ENCODE data around the gene ICA1L. TPM values are rescaled to one million over a fixed set of nuclear protein-coding genes. Genes with fewer than 3 reads are reported as not detected.

The ICA1L gene
- total RNA-seq, 1 experiment from 2014 or later: 3.2 TPM

DNA sequence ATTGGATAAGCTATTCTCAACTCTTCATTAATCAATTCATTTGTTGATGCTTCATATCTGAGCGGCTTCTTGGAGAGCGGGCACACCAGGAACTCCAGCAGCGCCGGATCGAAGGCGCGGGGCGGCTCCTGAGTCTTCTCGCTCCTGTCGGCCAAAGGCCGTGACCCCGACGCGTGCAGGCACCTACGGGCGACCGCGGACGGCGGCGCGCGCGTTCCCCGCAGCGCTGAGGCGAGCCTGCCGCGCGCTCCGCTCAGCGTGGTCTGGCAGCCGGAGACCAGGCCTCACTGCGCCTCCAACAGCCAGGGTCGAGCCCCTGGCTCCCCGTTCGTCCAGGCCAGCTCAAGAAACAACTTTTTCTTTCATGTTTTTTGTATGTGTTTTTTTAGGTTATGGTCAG, 97.5 kb downstream of the ICA1L start:
- no peak for DNase-seq (ENCODE audit: low spot score)
- intact Hi-C loops (cut with micrococcal nuclease; ENCODE audit: unreplicated experiment): no loop called here
- ChIA-PET CTCF (no interaction called here), POLR2A (ENCODE audit: low non-redundant PET) (no interaction called here)
- no TSS peak for BruUV-seq (replicated peaks)
- Histone ChIP-seq H3K27me3 (replicated peaks; ENCODE audit: insufficient read depth, low read depth, low read length, poor library complexity) (no peaks in the 10 kb centered on the region), H3K4me1 (ENCODE audit: insufficient read depth, low read length, poor library complexity, severe bottlenecking) (no peaks in the 10 kb centered on the region), H3K27ac (ENCODE audit: low read depth, low read length, poor library complexity, severe bottlenecking) (no peak overlapping the region), H3K9me3 (ENCODE audit: low read depth, low read length, poor library complexity, severe bottlenecking) (no peaks in the 10 kb centered on the region), H3K36me3 (ENCODE audit: insufficient read depth, low read length, poor library complexity, severe bottlenecking) (no peaks in the 10 kb centered on the region), H3K4me3 (ENCODE audit: low read depth, low read length, poor library complexity, severe bottlenecking) (no peak overlapping the region)
- TF ChIP-seq, protein P1, sequence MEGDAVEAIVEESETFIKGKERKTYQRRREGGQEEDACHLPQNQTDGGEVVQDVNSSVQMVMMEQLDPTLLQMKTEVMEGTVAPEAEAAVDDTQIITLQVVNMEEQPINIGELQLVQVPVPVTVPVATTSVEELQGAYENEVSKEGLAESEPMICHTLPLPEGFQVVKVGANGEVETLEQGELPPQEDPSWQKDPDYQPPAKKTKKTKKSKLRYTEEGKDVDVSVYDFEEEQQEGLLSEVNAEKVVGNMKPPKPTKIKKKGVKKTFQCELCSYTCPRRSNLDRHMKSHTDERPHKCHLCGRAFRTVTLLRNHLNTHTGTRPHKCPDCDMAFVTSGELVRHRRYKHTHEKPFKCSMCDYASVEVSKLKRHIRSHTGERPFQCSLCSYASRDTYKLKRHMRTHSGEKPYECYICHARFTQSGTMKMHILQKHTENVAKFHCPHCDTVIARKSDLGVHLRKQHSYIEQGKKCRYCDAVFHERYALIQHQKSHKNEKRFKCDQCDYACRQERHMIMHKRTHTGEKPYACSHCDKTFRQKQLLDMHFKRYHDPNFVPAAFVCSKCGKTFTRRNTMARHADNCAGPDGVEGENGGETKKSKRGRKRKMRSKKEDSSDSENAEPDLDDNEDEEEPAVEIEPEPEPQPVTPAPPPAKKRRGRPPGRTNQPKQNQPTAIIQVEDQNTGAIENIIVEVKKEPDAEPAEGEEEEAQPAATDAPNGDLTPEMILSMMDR (conservative IDR thresholded peaks at IDR 0.05; ENCODE audit: low read depth, low read length): no peak
- no peak for TF ChIP-seq EZH2 (IDR thresholded peaks at IDR 0.05; ENCODE audit: borderline replicate concordance, low read depth, low read length, poor library complexity, severe bottlenecking)

DNA sequence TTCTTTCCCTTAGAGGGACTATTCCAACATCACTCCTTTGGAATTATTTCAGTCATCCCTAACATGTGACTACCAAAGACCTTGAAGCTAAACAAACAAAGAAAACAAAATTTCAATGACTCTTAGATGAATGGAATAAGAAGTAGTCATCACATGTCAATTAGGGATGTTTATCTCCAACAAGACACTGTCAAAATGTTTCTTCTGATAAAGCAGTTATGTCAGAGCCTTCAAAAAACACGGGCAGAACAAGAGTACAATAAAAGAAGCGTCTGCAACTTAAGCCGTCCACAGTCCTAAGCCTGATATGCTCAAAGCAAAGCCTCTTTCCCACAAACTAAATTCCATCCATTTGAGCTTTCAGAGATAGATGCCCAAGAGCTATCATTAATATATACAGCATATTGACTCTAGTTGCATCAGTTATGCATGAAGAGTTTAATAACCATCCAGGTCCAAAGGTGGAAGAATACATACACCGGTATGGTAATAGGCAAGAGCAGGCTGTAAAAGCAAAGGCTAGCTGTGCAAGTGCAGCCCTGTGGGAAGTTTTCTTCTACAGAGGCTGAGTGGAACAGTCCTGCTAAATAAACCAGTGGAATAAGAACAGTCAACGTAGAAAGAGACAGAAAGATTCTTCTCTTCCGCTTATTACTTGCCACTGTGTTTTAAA, 98.1 kb downstream of the ICA1L start:
- H3K9me3 ChIP-seq (ENCODE audit: low read depth, low read length, poor library complexity, severe bottlenecking): no peaks in the 10 kb centered on the region
- intact Hi-C loops (cut with micrococcal nuclease; ENCODE audit: unreplicated experiment): no loop called here
- POLR2A ChIA-PET (ENCODE audit: low non-redundant PET): no interaction called here
- DNase-seq (ENCODE audit: low spot score): no peak
- no TSS peak for BruUV-seq (replicated peaks)
- H3K27me3 ChIP-seq (replicated peaks; ENCODE audit: insufficient read depth, low read depth, low read length, poor library complexity): no peaks in the 10 kb centered on the region
- H3K27ac ChIP-seq (ENCODE audit: low read depth, low read length, poor library complexity, severe bottlenecking): no peak overlapping the region
- H3K36me3 ChIP-seq (ENCODE audit: insufficient read depth, low read length, poor library complexity, severe bottlenecking): no peaks in the 10 kb centered on the region
- H3K4me1 ChIP-seq (ENCODE audit: insufficient read depth, low read length, poor library complexity, severe bottlenecking): no peaks in the 10 kb centered on the region
- no peak for TF ChIP-seq EZH2 (IDR thresholded peaks at IDR 0.05; ENCODE audit: borderline replicate concordance, low read depth, low read length, poor library complexity, severe bottlenecking)
- TF ChIP-seq, protein P1 (conservative IDR thresholded peaks at IDR 0.05; ENCODE audit: low read depth, low read length): no peak
- CTCF ChIA-PET: no interaction called here
- H3K4me3 ChIP-seq (ENCODE audit: low read depth, low read length, poor library complexity, severe bottlenecking): no peak overlapping the region

DNA sequence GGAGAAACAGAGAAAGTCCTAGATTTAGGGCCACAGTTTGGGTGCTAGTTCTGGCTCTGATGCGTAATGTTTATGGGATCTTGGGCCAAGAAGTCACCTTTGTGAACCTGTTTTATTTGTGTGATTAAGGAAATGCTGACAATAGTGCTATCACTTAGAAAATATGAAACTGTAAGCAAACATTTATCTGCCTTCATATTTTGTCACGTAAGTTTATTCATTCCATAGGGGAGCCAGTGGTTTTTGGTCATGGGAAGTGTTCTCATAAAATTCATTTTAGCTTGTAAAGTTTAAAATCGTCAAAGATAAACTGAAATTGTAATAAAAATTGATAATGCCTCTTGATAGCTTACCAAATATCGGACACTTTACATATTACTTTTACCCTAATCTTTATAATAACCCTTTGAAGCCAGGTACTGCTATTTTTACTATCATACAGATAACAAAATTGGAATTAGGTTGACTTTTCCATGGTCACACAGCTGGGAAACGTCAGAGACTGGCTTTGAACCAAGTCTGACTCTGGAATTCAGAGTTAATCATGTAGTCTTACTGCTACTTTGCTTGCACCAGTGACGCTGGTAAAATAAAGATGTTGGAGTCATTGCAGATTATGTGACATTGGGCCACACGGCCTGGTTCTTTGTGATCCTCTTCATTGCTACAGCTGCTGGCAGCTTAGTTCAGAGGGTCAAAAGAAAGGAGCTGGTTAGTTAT, 99.7 kb downstream of the ICA1L start:
- CTCF ChIA-PET: no interaction called here
- POLR2A ChIA-PET (ENCODE audit: low non-redundant PET): no interaction called here
- no peaks in the 10 kb centered on the region for H3K27me3 ChIP-seq (replicated peaks; ENCODE audit: insufficient read depth, low read depth, low read length, poor library complexity)
- TF ChIP-seq, protein P1 (conservative IDR thresholded peaks at IDR 0.05; ENCODE audit: low read depth, low read length): no peak
- TF ChIP-seq EZH2 (IDR thresholded peaks at IDR 0.05; ENCODE audit: borderline replicate concordance, low read depth, low read length, poor library complexity, severe bottlenecking): no peak
- DNase-seq (ENCODE audit: low spot score): no peak
- no peaks in the 10 kb centered on the region for H3K36me3 ChIP-seq (ENCODE audit: insufficient read depth, low read length, poor library complexity, severe bottlenecking)
- H3K4me3 ChIP-seq (ENCODE audit: low read depth, low read length, poor library complexity, severe bottlenecking): no peak overlapping the region
- H3K4me1 ChIP-seq (ENCODE audit: insufficient read depth, low read length, poor library complexity, severe bottlenecking): no peaks in the 10 kb centered on the region
- no peak overlapping the region for H3K27ac ChIP-seq (ENCODE audit: low read depth, low read length, poor library complexity, severe bottlenecking)
- no peaks in the 10 kb centered on the region for H3K9me3 ChIP-seq (ENCODE audit: low read depth, low read length, poor library complexity, severe bottlenecking)
- intact Hi-C loops (cut with micrococcal nuclease; ENCODE audit: unreplicated experiment): no loop called here
- BruUV-seq (replicated peaks): no TSS peak

Measured in A673 (cell line).